PFSK-1 (cell line): ENCODE results near the gene CCDC50.

Experiments used
- FOXP2 ChIP-seq: optimal IDR thresholded peaks from 2 replicates; pipeline ENCODE3; 2011; ENCODE audit warnings: borderline replicate concordance, control low read depth, inconsistent platforms; ENCODE audit not compliant: insufficient read depth; ENCODE audit errors: extremely low read length, extremely low read depth
- POLR2AphosphoS5 ChIP-seq: IDR thresholded peaks from 2 replicates; pipeline ENCODE4 v1.6.1; 2012; ENCODE audit warnings: low read depth, mild to moderate bottlenecking, control low read depth, low read length, moderate library complexity
- REST ChIP-seq, 2 experiments: IDR thresholded peaks; 2 replicates each; pipeline versions ENCODE4 v1.6.1 to v1.8.0; 2011 to 2012; ENCODE audit warnings: low read depth in 2 of 2, low read length in 2 of 2, control low read depth in 1 of 2, inconsistent platforms in 1 of 2, mild to moderate bottlenecking in 1 of 2, moderate library complexity in 1 of 2; ENCODE audit not compliant: insufficient read depth in 1 of 2
- SIN3A ChIP-seq: IDR thresholded peaks from 2 replicates; pipeline ENCODE4 v1.6.1; 2012; ENCODE audit warnings: mild to moderate bottlenecking, low read length, moderate library complexity, borderline replicate concordance; ENCODE audit not compliant: insufficient read depth
- TAF1 ChIP-seq: IDR thresholded peaks from 2 replicates; pipeline ENCODE4 v1.6.1; 2012; ENCODE audit warnings: low read length, control low read depth, borderline replicate concordance; ENCODE audit not compliant: insufficient read depth

CCDC50 gene

GRCh38 chr3:191290311-191291025 is 38.7 kb upstream of the CCDC50 start:
- TF ChIP-seq TAF1 (no peak), POLR2AphosphoS5 (no peak), REST (IDR thresholded peaks at IDR 0.05; ENCODE audit: insufficient read depth in 1 of 2, low read depth in 2 of 2, low read length in 2 of 2) (no peak), SIN3A (no peak), FOXP2 (no peak)

- no peak for TF ChIP-seq TAF1
- no peak for TF ChIP-seq SIN3A
- no peak for TF ChIP-seq POLR2AphosphoS5
- TF ChIP-seq REST (IDR thresholded peaks at IDR 0.05; ENCODE audit: insufficient read depth in 1 of 2, low read depth in 2 of 2, low read length in 2 of 2), result no peak
- no peak for TF ChIP-seq FOXP2
These were observed 36.8 kb upstream of the CCDC50 start for GRCh38 chr3:191292243-191293015.

DNA sequence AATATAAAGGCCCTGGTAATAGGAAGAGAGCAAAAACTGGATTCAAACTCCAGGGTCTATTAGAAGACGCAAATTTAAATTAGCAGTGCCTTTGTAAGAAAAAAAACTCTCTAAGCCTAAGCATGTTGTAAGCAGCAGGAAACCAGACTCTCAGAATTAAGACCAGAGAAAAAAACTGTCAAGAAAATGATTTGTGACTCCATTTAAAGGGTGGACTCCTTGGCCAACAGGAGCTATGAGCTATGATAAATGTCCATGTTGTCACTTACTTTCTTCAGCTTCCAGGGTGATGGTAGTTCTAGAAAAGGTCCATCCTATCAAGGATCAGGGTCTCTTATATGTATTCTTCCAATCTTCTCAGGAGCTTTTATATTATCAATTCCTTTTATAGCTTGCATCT is 34.9 kb upstream of the CCDC50 start:
- TF ChIP-seq SIN3A, result no peak
- no peak for TF ChIP-seq POLR2AphosphoS5
- TF ChIP-seq FOXP2, result no peak
- no peak for TF ChIP-seq REST (IDR thresholded peaks at IDR 0.05; ENCODE audit: insufficient read depth in 1 of 2, low read depth in 2 of 2, low read length in 2 of 2)
- no peak for TF ChIP-seq TAF1

DNA sequence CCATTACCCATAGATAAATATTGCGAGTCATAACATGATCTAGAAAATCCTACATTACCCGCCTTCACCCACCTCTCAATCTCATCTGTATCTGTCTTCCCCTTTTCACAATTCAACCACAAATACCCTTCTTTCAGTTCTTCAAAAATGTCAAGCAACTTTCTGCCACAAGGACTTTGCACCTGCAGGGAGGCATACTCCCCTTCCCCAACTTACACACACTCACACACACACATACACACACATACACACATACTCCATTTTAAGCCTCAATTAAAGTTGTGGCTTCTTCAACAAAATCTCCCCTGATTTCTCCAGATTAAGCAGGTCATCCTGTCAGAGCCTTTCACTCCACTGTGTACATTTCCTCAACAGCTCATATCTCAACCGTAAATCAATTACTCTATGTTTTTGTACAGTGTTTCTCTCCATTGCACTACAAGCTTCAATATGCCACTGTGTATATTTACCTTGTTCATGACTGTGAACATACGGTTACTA is 33.1 kb upstream of the CCDC50 start:
- TF ChIP-seq POLR2AphosphoS5, result peak; percentile 42; the same call in 1 of the 2 replicates
- peak; percentile 92; the same call in 1 of the 2 replicates for TF ChIP-seq SIN3A
- TF ChIP-seq FOXP2, result peak; percentile 27
- no peak for TF ChIP-seq TAF1
- TF ChIP-seq REST (IDR thresholded peaks at IDR 0.05; ENCODE audit: insufficient read depth in 1 of 2, low read depth in 2 of 2, low read length in 2 of 2), result no peak
